Suprapubic skin (tissue), 4 donors: ENCODE results near the gene FCSK. TPM values are rescaled to one million over a fixed set of nuclear protein-coding genes. Genes with fewer than 3 reads are reported as not detected.

Source experiments
- DNase-seq, 2 donors: peaks; one replicate each; pipeline ENCODE4 v3.0.0-alpha.2; 2019; ENCODE audit warnings: low spot score in 2 of 2
- H3K27ac ChIP-seq: fragments of 200-600 bp; sonication (generic); one replicate; pipeline ENCODE4 v1.5.1; 2019
- H3K27me3 ChIP-seq: fragments of 200-600 bp; sonication (generic); one replicate; pipeline ENCODE4 v1.5.1; 2019
- H3K36me3 ChIP-seq: fragments of 200-600 bp; sonication (generic); one replicate; pipeline ENCODE4 v1.5.1; 2019
- H3K4me1 ChIP-seq: fragments of 200-600 bp; sonication (generic); one replicate; pipeline ENCODE4 v1.5.1; 2019
- H3K4me3 ChIP-seq: fragments of 200-600 bp; sonication (generic); one replicate; pipeline ENCODE4 v1.5.1; 2019; ENCODE audit warnings: mild to moderate bottlenecking
- H3K9me3 ChIP-seq: fragments of 200-600 bp; sonication (generic); one replicate; pipeline ENCODE4 v1.5.1; 2019
- CTCF ChIP-seq, 2 donors: fragments of 200-600 bp in 1 of 2; fragments of 450-650 bp in 1 of 2; sonication (generic) in 1 of 2; IDR thresholded peaks; one replicate each; pipeline ENCODE4 v1.5.1; 2016 to 2019; ENCODE audit warnings: antibody characterized with exemption in 2 of 2, mild to moderate bottlenecking in 1 of 2, moderate library complexity in 1 of 2
- EP300 ChIP-seq: sonication (generic); formaldehyde crosslinking; IDR thresholded peaks from one replicate; pipeline ENCODE4 v1.6.1; 2017; ENCODE audit warnings: antibody characterized with exemption
- POLR2A ChIP-seq, 2 donors: fragments of 450-650 bp; IDR thresholded peaks; one replicate each; pipeline ENCODE4 v1.6.1; 2017; ENCODE audit warnings: antibody characterized with exemption in 2 of 2, mild to moderate bottlenecking in 2 of 2, moderate library complexity in 2 of 2
- POLR2AphosphoS5 ChIP-seq, 3 donors: sonication (generic); formaldehyde crosslinking; IDR thresholded peaks; one replicate each; pipeline ENCODE4 v1.6.1; 2017; ENCODE audit warnings: antibody characterized with exemption in 3 of 3
- WGBS: methylation state at CpG from one replicate; pipeline ENCODE4 v1.1.5; 2018; 5-methylcytosine and 5-hydroxymethylcytosine counted together
- total RNA-seq, 4 donors: library from RNA; depleted of rRNA; stranded (reverse); fragments of >200 nt; gene quantifications; one replicate each; pipeline ENCODE4 v1.1.0, GENCODE V29; 2016

Gene FCSK
- total RNA-seq, 4 donors from 2014 or later = 15.7 to 44.7 (median 23.2) TPM

GRCh38 chr16:70483426-70483825, 29.0 kb downstream of the FCSK start:
- no peak for DNase-seq
- Histone ChIP-seq H3K36me3 (peaks cover 91% of the 10 kb centered on the region), H3K27me3 (no peaks in the 10 kb centered on the region), H3K27ac (no peak overlapping the region), H3K4me1 (peaks cover 10% of the 10 kb centered on the region), H3K9me3 (no peaks in the 10 kb centered on the region), H3K4me3 (no peak overlapping the region)
- WGBS = 81% methylated on average over 4 of the region's 5 CpGs
- TF ChIP-seq EP300 = no peak
- no peak for TF ChIP-seq POLR2A (IDR thresholded peaks at IDR 0.05)
- TF ChIP-seq POLR2AphosphoS5 (IDR thresholded peaks at IDR 0.05) = no peak
- TF ChIP-seq CTCF (IDR thresholded peaks at IDR 0.05) = no peak

- no peak for DNase-seq
- no peaks in the 10 kb centered on the region for H3K27me3 ChIP-seq
- TF ChIP-seq EP300 (no peak), POLR2AphosphoS5 (IDR thresholded peaks at IDR 0.05) (no peak), CTCF (IDR thresholded peaks at IDR 0.05) (no peak), POLR2A (IDR thresholded peaks at IDR 0.05) (no peak)
- no peak overlapping the region for H3K27ac ChIP-seq
- no peaks in the 10 kb centered on the region for H3K9me3 ChIP-seq
- peaks cover 90% of the 10 kb centered on the region for H3K36me3 ChIP-seq
- WGBS = 94% methylated on average over 2 of the region's 2 CpGs
- H3K4me3 ChIP-seq = no peak overlapping the region
- no peaks in the 10 kb centered on the region for H3K4me1 ChIP-seq
These were observed 30.5 kb downstream of the FCSK start for GRCh38 chr16:70484867-70485266.

- no peak for DNase-seq
- Histone ChIP-seq H3K4me1 (no peaks in the 10 kb centered on the region), H3K9me3 (no peaks in the 10 kb centered on the region), H3K27ac (no peak overlapping the region), H3K4me3 (no peak overlapping the region), H3K27me3 (no peaks in the 10 kb centered on the region), H3K36me3 (peaks cover 77% of the 10 kb centered on the region)
- WGBS = 76% methylated on average over 6 of the region's 6 CpGs
- TF ChIP-seq POLR2A (IDR thresholded peaks at IDR 0.05) (no peak), POLR2AphosphoS5 (IDR thresholded peaks at IDR 0.05) (no peak), EP300 (no peak), CTCF (IDR thresholded peaks at IDR 0.05) (no peak)
These were observed 35.9 kb downstream of the FCSK start for GRCh38 chr16:70490261-70490660.

- Histone ChIP-seq H3K27ac (no peak overlapping the region), H3K27me3 (no peaks in the 10 kb centered on the region), H3K9me3 (no peaks in the 10 kb centered on the region), H3K4me1 (no peaks in the 10 kb centered on the region), H3K4me3 (no peak overlapping the region), H3K36me3 (peaks cover 81% of the 10 kb centered on the region)
- no peak for DNase-seq
- TF ChIP-seq EP300 (no peak), CTCF (IDR thresholded peaks at IDR 0.05) (no peak), POLR2A (IDR thresholded peaks at IDR 0.05) (no peak), POLR2AphosphoS5 (IDR thresholded peaks at IDR 0.05) (no peak)
- WGBS = 88% methylated on average over 3 of the region's 3 CpGs
These were observed 39.4 kb downstream of the FCSK start for GRCh38 chr16:70493802-70494201.

GRCh38 chr16:70494202-70494770, 39.9 kb downstream of the FCSK start:
- peaks cover 79% of the 10 kb centered on the region for H3K36me3 ChIP-seq
- WGBS = 95% methylated on average over 5 of the region's 5 CpGs

More at GRCh38 chr16:70494202-70494770, 39.9 kb downstream of the FCSK start:
- Histone ChIP-seq H3K27me3 (no peaks in the 10 kb centered on the region), H3K9me3 (no peaks in the 10 kb centered on the region), H3K4me3 (no peak overlapping the region), H3K4me1 (no peaks in the 10 kb centered on the region), H3K27ac (no peak overlapping the region)
- no peak for DNase-seq
- TF ChIP-seq POLR2AphosphoS5 (IDR thresholded peaks at IDR 0.05) (no peak), CTCF (IDR thresholded peaks at IDR 0.05) (no peak), EP300 (no peak), POLR2A (IDR thresholded peaks at IDR 0.05) (no peak)
